ENCODE data around the gene BHLHE23. TPM values are rescaled to one million over a fixed set of nuclear protein-coding genes. Genes with fewer than 3 reads are reported as not detected.

BHLHE23 gene
- total RNA-seq, 1 donor from 2014 or later, result not detected

DNA sequence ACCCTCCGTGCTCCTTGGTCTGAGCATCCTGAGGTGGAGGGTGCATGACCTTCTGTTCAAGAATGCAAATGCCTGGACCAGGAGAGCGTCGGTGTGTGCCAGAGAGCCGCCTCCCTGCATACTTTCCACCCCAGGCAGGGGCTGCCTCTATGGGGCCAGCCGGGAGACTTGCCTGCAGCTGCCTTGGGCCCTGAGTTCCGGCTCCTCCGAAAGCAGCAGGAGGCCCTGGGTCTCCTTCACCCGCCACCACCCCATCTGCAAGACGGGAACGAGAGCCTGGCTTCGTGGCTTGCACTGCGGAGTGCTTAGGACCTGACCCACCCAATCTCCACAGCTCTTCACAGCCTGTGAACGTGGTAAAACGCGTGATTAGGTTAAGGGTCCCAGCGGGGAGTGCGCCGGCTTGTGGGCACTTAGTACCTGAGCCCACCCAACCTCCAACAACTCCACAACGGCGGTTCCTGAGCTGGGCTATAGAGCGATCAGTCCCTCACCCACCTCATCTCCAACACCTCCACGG is 16.4 kb downstream of the BHLHE23 start:
- Histone ChIP-seq H3K36me3 (no peaks in the 10 kb centered on the region), H3K79me2 (ENCODE audit: low read depth) (no peaks in the 10 kb centered on the region), H3K4me1 (peaks cover 8% of the 10 kb centered on the region), H3F3A (ENCODE audit: low read depth) (no peaks in the 10 kb centered on the region), H3K4me2 (no peak overlapping the region), H3K9ac (no peak overlapping the region), H4K20me1 (ENCODE audit: low read depth) (no peaks in the 10 kb centered on the region), H3K9me3 (ENCODE audit: low read depth) (no peaks in the 10 kb centered on the region), H2AFZ (replicated peaks) (no peak overlapping the region), H3K27me3 (peaks cover 7% of the 10 kb centered on the region), H3K27ac (no peak overlapping the region), H3K4me3 (no peak overlapping the region)
- DNase-seq (ENCODE audit: low spot score), result no peak
- peaks cover 10% of the 10 kb centered on the region for H3K4me1 Mint-ChIP-seq
- H3K36me3 Mint-ChIP-seq, result no peaks in the 10 kb centered on the region
- no peaks in the 10 kb centered on the region for H3K9me3 Mint-ChIP-seq
- peaks cover 4% of the 10 kb centered on the region for H3K27me3 Mint-ChIP-seq (ENCODE audit: insufficient read depth, low read depth)
- H3K27ac Mint-ChIP-seq, result no peak overlapping the region
- no peak overlapping the region for H3K4me3 Mint-ChIP-seq
- TF ChIP-seq EZH2 (IDR thresholded peaks at IDR 0.05) (no peak), EZH2phosphoT487 (IDR thresholded peaks at IDR 0.05) (no peak)
- TF ChIP-seq, protein P1, sequence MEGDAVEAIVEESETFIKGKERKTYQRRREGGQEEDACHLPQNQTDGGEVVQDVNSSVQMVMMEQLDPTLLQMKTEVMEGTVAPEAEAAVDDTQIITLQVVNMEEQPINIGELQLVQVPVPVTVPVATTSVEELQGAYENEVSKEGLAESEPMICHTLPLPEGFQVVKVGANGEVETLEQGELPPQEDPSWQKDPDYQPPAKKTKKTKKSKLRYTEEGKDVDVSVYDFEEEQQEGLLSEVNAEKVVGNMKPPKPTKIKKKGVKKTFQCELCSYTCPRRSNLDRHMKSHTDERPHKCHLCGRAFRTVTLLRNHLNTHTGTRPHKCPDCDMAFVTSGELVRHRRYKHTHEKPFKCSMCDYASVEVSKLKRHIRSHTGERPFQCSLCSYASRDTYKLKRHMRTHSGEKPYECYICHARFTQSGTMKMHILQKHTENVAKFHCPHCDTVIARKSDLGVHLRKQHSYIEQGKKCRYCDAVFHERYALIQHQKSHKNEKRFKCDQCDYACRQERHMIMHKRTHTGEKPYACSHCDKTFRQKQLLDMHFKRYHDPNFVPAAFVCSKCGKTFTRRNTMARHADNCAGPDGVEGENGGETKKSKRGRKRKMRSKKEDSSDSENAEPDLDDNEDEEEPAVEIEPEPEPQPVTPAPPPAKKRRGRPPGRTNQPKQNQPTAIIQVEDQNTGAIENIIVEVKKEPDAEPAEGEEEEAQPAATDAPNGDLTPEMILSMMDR (IDR thresholded peaks at IDR 0.05), result no peak

DNA sequence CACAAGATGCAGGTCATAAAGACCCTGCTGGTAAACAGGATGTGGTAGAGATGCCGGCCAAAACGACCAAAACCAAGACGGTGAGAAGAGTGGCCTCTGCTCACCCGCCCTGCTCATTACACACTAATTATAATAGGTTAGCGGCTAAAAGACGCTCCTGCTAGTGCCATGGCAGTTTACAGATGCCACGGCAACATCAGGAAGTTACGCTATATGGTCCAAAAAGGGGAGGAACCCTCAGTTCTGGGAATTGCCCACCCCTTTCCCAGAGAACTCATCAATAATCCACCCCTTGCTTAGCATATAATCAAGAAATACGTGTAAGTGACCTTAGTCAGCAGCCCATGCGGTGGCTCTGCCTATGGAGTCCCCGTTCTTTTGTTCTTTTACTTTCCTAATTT is 17.6 kb downstream of the BHLHE23 start:
- no peak overlapping the region for H3K9ac ChIP-seq
- no peak overlapping the region for H3K27ac Mint-ChIP-seq
- no peaks in the 10 kb centered on the region for H3K9me3 ChIP-seq (ENCODE audit: low read depth)
- peaks cover 9% of the 10 kb centered on the region for H3K27me3 Mint-ChIP-seq (ENCODE audit: insufficient read depth, low read depth)
- H3K79me2 ChIP-seq (ENCODE audit: low read depth), result no peaks in the 10 kb centered on the region
- H2AFZ ChIP-seq (replicated peaks), result no peak overlapping the region
- peaks cover 11% of the 10 kb centered on the region for H3K4me1 ChIP-seq
- no peak for TF ChIP-seq EZH2phosphoT487 (IDR thresholded peaks at IDR 0.05)
- no peak for DNase-seq (ENCODE audit: low spot score)
- no peak overlapping the region for H3K4me3 Mint-ChIP-seq
- no peaks in the 10 kb centered on the region for H3K36me3 ChIP-seq
- no peak overlapping the region for H3K4me3 ChIP-seq
- H3K9me3 Mint-ChIP-seq, result no peaks in the 10 kb centered on the region
- H3K36me3 Mint-ChIP-seq, result no peaks in the 10 kb centered on the region
- peaks cover 11% of the 10 kb centered on the region for H3K4me1 Mint-ChIP-seq
- no peaks in the 10 kb centered on the region for H4K20me1 ChIP-seq (ENCODE audit: low read depth)
- no peak overlapping the region for H3K27ac ChIP-seq
- H3F3A ChIP-seq (ENCODE audit: low read depth), result peaks cover 7% of the 10 kb centered on the region
- no peak overlapping the region for H3K4me2 ChIP-seq
- peaks cover 7% of the 10 kb centered on the region for H3K27me3 ChIP-seq

DNA sequence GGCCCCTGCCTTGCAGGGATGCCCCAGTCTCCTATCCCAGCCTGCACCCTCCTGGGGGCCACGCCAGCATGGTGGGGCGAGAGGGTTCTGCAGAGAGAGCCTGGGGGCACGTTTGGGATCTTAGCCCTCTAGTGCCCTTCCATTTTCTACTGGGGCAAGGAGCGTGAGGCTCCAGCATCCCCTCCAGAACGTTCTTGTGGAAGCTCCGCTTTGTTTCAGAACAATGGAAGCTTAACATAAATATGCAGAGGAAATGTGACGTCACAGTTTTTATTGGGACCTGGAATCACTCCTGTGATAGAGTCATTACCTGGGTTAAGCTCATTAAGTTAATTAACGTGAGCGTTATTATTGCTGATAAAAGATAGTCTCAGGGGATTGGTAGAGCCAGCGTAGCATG is 19.6 kb downstream of the BHLHE23 start:
- Mint-ChIP-seq H3K36me3 (no peaks in the 10 kb centered on the region), H3K9me3 (no peaks in the 10 kb centered on the region), H3K4me1 (peaks cover 25% of the 10 kb centered on the region), H3K4me3 (no peak overlapping the region), H3K27me3 (ENCODE audit: insufficient read depth, low read depth) (peaks cover 12% of the 10 kb centered on the region), H3K27ac (no peak overlapping the region)
- no peaks in the 10 kb centered on the region for H3K36me3 ChIP-seq
- peaks cover 17% of the 10 kb centered on the region for H3K4me1 ChIP-seq
- no peaks in the 10 kb centered on the region for H3K79me2 ChIP-seq (ENCODE audit: low read depth)
- H2AFZ ChIP-seq (replicated peaks), result no peak overlapping the region
- no peaks in the 10 kb centered on the region for H4K20me1 ChIP-seq (ENCODE audit: low read depth)
- H3K4me3 ChIP-seq, result no peak overlapping the region
- H3K9me3 ChIP-seq (ENCODE audit: low read depth), result no peaks in the 10 kb centered on the region
- peaks cover 7% of the 10 kb centered on the region for H3F3A ChIP-seq (ENCODE audit: low read depth)
- no peak overlapping the region for H3K4me2 ChIP-seq
- TF ChIP-seq EZH2 (IDR thresholded peaks at IDR 0.05) (no peak), EZH2phosphoT487 (IDR thresholded peaks at IDR 0.05) (no peak)
- TF ChIP-seq, protein P1 (IDR thresholded peaks at IDR 0.05), result no peak
- H3K27ac ChIP-seq, result no peak overlapping the region
- peaks cover 7% of the 10 kb centered on the region for H3K27me3 ChIP-seq
- no peak for DNase-seq (ENCODE audit: low spot score)
- no peak overlapping the region for H3K9ac ChIP-seq

DNA sequence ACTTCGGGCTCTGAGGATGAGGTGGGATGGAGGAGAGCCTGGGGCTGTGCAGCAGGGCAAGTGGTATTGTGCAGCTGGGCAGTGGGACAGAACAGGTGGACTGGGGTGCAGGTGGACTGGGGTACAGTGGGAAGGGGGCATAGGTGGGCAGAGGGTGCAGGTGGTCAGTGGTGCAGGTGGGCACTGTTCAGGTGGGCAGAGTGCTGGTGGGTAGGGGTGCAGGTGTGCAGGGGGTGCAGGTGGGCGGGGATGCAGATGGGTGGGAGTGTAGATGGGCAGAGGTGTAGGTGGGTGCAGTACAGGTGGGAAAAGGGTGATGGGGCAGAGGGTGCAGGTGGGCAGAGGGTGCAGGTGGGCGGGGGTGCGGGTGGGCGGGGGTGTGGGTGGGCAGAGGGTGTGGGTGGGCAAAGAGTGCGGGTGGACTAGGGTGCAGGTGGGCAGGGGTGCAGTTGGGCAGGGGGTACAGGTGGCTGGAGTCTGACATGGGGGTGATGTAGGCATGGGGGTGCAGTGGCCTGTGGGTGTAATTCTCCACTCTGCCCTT is 20.4 kb downstream of the BHLHE23 start:
- Histone ChIP-seq H3F3A (ENCODE audit: low read depth) (peaks cover 7% of the 10 kb centered on the region), H3K27me3 (peaks cover 4% of the 10 kb centered on the region), H2AFZ (replicated peaks) (no peak overlapping the region), H3K4me3 (no peak overlapping the region), H3K79me2 (ENCODE audit: low read depth) (no peaks in the 10 kb centered on the region), H3K9ac (no peak overlapping the region), H3K9me3 (ENCODE audit: low read depth) (no peaks in the 10 kb centered on the region), H3K36me3 (no peaks in the 10 kb centered on the region), H3K4me1 (peaks cover 17% of the 10 kb centered on the region), H3K27ac (no peak overlapping the region), H4K20me1 (ENCODE audit: low read depth) (no peaks in the 10 kb centered on the region), H3K4me2 (no peak overlapping the region)
- no peaks in the 10 kb centered on the region for H3K9me3 Mint-ChIP-seq
- no peaks in the 10 kb centered on the region for H3K36me3 Mint-ChIP-seq
- no peak for TF ChIP-seq EZH2 (IDR thresholded peaks at IDR 0.05)
- no peak for DNase-seq (ENCODE audit: low spot score)
- peaks cover 27% of the 10 kb centered on the region for H3K4me1 Mint-ChIP-seq
- H3K27ac Mint-ChIP-seq, result no peak overlapping the region
- no peak overlapping the region for H3K4me3 Mint-ChIP-seq
- peaks cover 14% of the 10 kb centered on the region for H3K27me3 Mint-ChIP-seq (ENCODE audit: insufficient read depth, low read depth)
